ENCODE measurements around the gene LIFR. TPM values are rescaled to one million over a fixed set of nuclear protein-coding genes. Genes with fewer than 3 reads are reported as not detected.

Gene LIFR
- total and polyA plus RNA-seq, 2 of the 4 experiments (the other 2 are of a cell fraction): 1.9 to 10.4 TPM

- no peak overlapping the region for H3K4me2 ChIP-seq (ENCODE audit: low read depth, low read length)
- TF ChIP-seq MAFK (IDR thresholded peaks at IDR 0.05; ENCODE audit: low read depth, low read length) (no peak), RCOR1 (IDR thresholded peaks at IDR 0.05; ENCODE audit: insufficient replicate concordance, low read length) (no peak), RFX5 (IDR thresholded peaks at IDR 0.05; ENCODE audit: low read depth, low read length) (no peak)
- TF ChIP-seq, protein P1, sequence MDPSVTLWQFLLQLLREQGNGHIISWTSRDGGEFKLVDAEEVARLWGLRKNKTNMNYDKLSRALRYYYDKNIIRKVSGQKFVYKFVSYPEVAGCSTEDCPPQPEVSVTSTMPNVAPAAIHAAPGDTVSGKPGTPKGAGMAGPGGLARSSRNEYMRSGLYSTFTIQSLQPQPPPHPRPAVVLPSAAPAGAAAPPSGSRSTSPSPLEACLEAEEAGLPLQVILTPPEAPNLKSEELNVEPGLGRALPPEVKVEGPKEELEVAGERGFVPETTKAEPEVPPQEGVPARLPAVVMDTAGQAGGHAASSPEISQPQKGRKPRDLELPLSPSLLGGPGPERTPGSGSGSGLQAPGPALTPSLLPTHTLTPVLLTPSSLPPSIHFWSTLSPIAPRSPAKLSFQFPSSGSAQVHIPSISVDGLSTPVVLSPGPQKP (IDR thresholded peaks at IDR 0.05; ENCODE audit: borderline replicate concordance, low read depth, low read length): no peak
- no peak overlapping the region for H3K23ac ChIP-seq (ENCODE audit: low read depth, low read length)
- no peak overlapping the region for H2BK20ac ChIP-seq (ENCODE audit: low read depth, low read length)
- H3K9ac ChIP-seq (ENCODE audit: low read depth, low read length): no peak overlapping the region
- intact Hi-C loops (cut with micrococcal nuclease) (no loop called here), in situ Hi-C loops (cut with MboI; ENCODE audit: low sequenced_read_pairs) (no loop called here), dilution Hi-C loops (cut with HindIII; ENCODE audit: low sequenced_read_pairs, unreplicated experiment) (no loop called here)
- H3K79me1 ChIP-seq (ENCODE audit: low read depth in 1 of 2, low read length in 2 of 2): peaks cover 11 to 24% of the 10 kb centered on the region in 2 experiments
- no peak overlapping the region for H3K14ac ChIP-seq (replicated peaks; ENCODE audit: low read depth, low read length)
- no peak overlapping the region for H2AK9ac ChIP-seq (replicated peaks; ENCODE audit: low read depth, low read length, poor library complexity)
- WGBS, 2 experiments (ENCODE audit: extremely low coverage in 2 of 2, insufficient read length in 1 of 2): 80% methylated on average over 2 of the region's 4 CpGs; no CpG with 5 or more reads in 1 of the 2 experiments
- no peak for DNase-seq
- H4K20me1 ChIP-seq (ENCODE audit: insufficient read depth, low read length): 0 out of 2 replicates have a peak, but pooled peaks cover 10% of the 10 kb centered on the region
- ChIA-PET POLR2A (ENCODE audit: unreplicated experiment) (no interaction called here), CTCF (no interaction called here)
- ATAC-seq (ENCODE audit: low read depth): no peak; the same call in 1 of the 2 replicates
- BruUV-seq (replicated peaks): no TSS peak
- H2BK120ac ChIP-seq (ENCODE audit: low read depth, low read length): no peak overlapping the region
- no peaks in the 10 kb centered on the region; the same call in 1 of the 2 replicates for H3K4me1 ChIP-seq (ENCODE audit: control insufficient read depth, insufficient read depth, low read length)
- peaks cover 3% of the 10 kb centered on the region; the same call in 1 of the 2 replicates for H3K9me1 ChIP-seq (ENCODE audit: insufficient read depth, low read length)
- H3K27me3 ChIP-seq (ENCODE audit: control insufficient read depth, insufficient read depth, low read length): no peaks in the 10 kb centered on the region
- no peaks in the 10 kb centered on the region for H3K36me3 ChIP-seq (ENCODE audit: control insufficient read depth, insufficient read depth, low read length)
- H4K8ac ChIP-seq (ENCODE audit: low read depth in 2 of 2, low read length in 2 of 2): no peak overlapping the region
- no peak overlapping the region for H3K27ac ChIP-seq (ENCODE audit: insufficient read depth, low read length)
- no peaks in the 10 kb centered on the region for H3K9me3 ChIP-seq (ENCODE audit: control insufficient read depth, insufficient read depth, low read length)
- H3K56ac ChIP-seq (ENCODE audit: extremely low read depth, insufficient read depth, low read length): no peak overlapping the region
- no peak overlapping the region for H2AK5ac ChIP-seq (ENCODE audit: low read depth, low read length)
- H2BK15ac ChIP-seq (ENCODE audit: low read depth, low read length): no peak overlapping the region
- no peak overlapping the region for H2BK5ac ChIP-seq (ENCODE audit: low read depth, low read length, poor library complexity, severe bottlenecking)
- no peak overlapping the region for H4K91ac ChIP-seq (ENCODE audit: insufficient read depth, low read depth, low read length)
- no peak overlapping the region for H3K4ac ChIP-seq (ENCODE audit: low read depth, low read length)
- no peak overlapping the region for H2AFZ ChIP-seq (replicated peaks; ENCODE audit: low read length, poor library complexity)
- no peak overlapping the region for H3K18ac ChIP-seq (ENCODE audit: low read depth, low read length)
- H3K4me3 ChIP-seq (ENCODE audit: insufficient read depth, low read depth, low read length): no peak overlapping the region
- H4K5ac ChIP-seq (ENCODE audit: low read depth, low read length): no peak overlapping the region
Observed at GRCh38 chr5:38535248-38535750, 21.1 kb downstream of the LIFR start.
